GM12878 (cell line): ENCODE data around the gene TLX1. TPM values are rescaled to one million over a fixed set of nuclear protein-coding genes. Genes with fewer than 3 reads are reported as not detected.

Source experiments
- ATAC-seq: fragments of 200-7000 bp; cut with Tn5 transposase; 3 replicates; pipeline ENCODE4 v1.9.1; 2020; ENCODE audit warnings: mild to moderate bottlenecking, moderate library complexity
- BruUV-seq: library from RNA; stranded (reverse); fragments of 400-500 nt; replicated peaks from 2 replicates; lab custom pipeline; 2021; lab: Mats Ljungman, UMichigan
- CTCF ChIA-PET: fragments of 300-600 bp; sonication (Branson Sonifier 250); formaldehyde crosslinking; extraction: SDS; loops from one replicate; lab custom pipeline; 2021; ENCODE audit warnings: inconsistent platforms; lab: Yijun Ruan, JAX
- POLR2A ChIA-PET: fragments of 350-600 bp; formaldehyde crosslinking; extraction: SDS; loops from one replicate; lab custom pipeline; 2021; ENCODE audit warnings: inconsistent platforms; lab: Charles Lee
- RAD21 ChIA-PET: fragments of 300-600 bp; sonication (Branson Sonifier 250); formaldehyde crosslinking; loops from one replicate; lab custom pipeline; 2023; ENCODE audit warnings: antibody characterized with exemption; ENCODE audit not compliant: unreplicated experiment; lab: Charles Lee
- SMC1A ChIA-PET: fragments of 300-600 bp; sonication (Branson Sonifier 250); formaldehyde crosslinking; loops from one replicate; lab custom pipeline; 2023; ENCODE audit not compliant: unreplicated experiment, uncharacterized antibody; lab: Charles Lee
- DNase-seq: peaks from one replicate; pipeline ENCODE4 v3.0.0-alpha.2; 2011; ENCODE audit warnings: low read depth, low spot score
- FAIRE-seq: peaks from 3 replicates; lab custom pipeline; 2011; peaks lifted over from hg19 to GRCh38; lab: Jason Lieb, UNC
- H2AFZ ChIP-seq: 2 replicates; pipeline ENCODE4 v1.6.0; 2011; ENCODE audit warnings: low read depth, low read length, control low read depth; ENCODE audit not compliant: control insufficient read depth
- H3K27ac ChIP-seq: 2 replicates; pipeline ENCODE4 v1.5.1; 2011; ENCODE audit warnings: control low read depth; ENCODE audit not compliant: control insufficient read depth, insufficient read depth
- H3K27me3 ChIP-seq, 2 experiments: replicated peaks in 1 of 2; 2 replicates each; pipeline versions ENCODE4 v1.6.0 to v1.6.1; 2011; ENCODE audit warnings: low read length in 1 of 2; ENCODE audit not compliant: control insufficient read depth in 2 of 2, insufficient read depth in 2 of 2
- H3K36me3 ChIP-seq, 2 experiments: 2 replicates each; pipeline ENCODE4 v1.5.1; 2011; ENCODE audit warnings: low read length in 1 of 2; ENCODE audit not compliant: control insufficient read depth in 2 of 2, insufficient read depth in 2 of 2
- H3K4me1 ChIP-seq: 2 replicates; pipeline ENCODE4 v1.6.1; 2011; ENCODE audit warnings: mild to moderate bottlenecking, low read length, moderate library complexity, mixed read lengths; ENCODE audit not compliant: control insufficient read depth, insufficient read depth
- H3K4me2 ChIP-seq: 2 replicates; pipeline ENCODE4 v1.6.0; 2011; ENCODE audit warnings: control low read depth; ENCODE audit not compliant: control insufficient read depth, insufficient read depth
- H3K4me3 ChIP-seq: fragments of 200-600 bp; sonication (generic); 2 replicates; pipeline ENCODE4 v1.5.1; 2016
- H3K79me2 ChIP-seq: 2 replicates; pipeline ENCODE4 v1.6.0; 2011; ENCODE audit warnings: low read length; ENCODE audit not compliant: control insufficient read depth, insufficient read depth
- H3K9ac ChIP-seq: 2 replicates; pipeline ENCODE4 v1.8.0; 2011; ENCODE audit warnings: low read length, control low read depth, mixed read lengths; ENCODE audit not compliant: control insufficient read depth, insufficient read depth
- H3K9me3 ChIP-seq: replicated peaks from 3 replicates; pipeline ENCODE4 v1.5.1; 2011; ENCODE audit warnings: mild to moderate bottlenecking, low read length; ENCODE audit not compliant: control insufficient read depth, insufficient read depth
- H4K20me1 ChIP-seq: 2 replicates; pipeline ENCODE4 v1.6.0; 2011; ENCODE audit not compliant: control insufficient read depth, insufficient read depth
- CBFB ChIP-seq: IDR thresholded peaks from 2 replicates; pipeline ENCODE4 v1.6.1; 2016; ENCODE audit warnings: antibody characterized with exemption, low read depth
- CHD4 ChIP-seq: fragments of 200-600 bp; sonication (generic); IDR thresholded peaks from 2 replicates; pipeline ENCODE4 v1.6.1; 2016; ENCODE audit warnings: mild to moderate bottlenecking
- CREM ChIP-seq: IDR thresholded peaks from 2 replicates; pipeline ENCODE4 v1.6.1; 2014; ENCODE audit warnings: antibody characterized with exemption, low read depth
- FOS ChIP-seq: IDR thresholded peaks from 3 replicates; pipeline ENCODE4 v1.6.1; 2011; ENCODE audit warnings: borderline replicate concordance; ENCODE audit not compliant: insufficient read length; ENCODE audit errors: extremely low read depth
- IKZF1 ChIP-seq: fragments of 450-650 bp; conservative IDR thresholded peaks from 2 replicates; pipeline ENCODE4 v1.6.1; 2017; ENCODE audit warnings: antibody characterized with exemption, mild to moderate bottlenecking
- MEF2B ChIP-seq: fragments of 450-650 bp; IDR thresholded peaks from 2 replicates; pipeline ENCODE4 v1.6.1; 2018; ENCODE audit warnings: mild to moderate bottlenecking, moderate library complexity; ENCODE audit not compliant: partially characterized antibody, poor library complexity, severe bottlenecking
- NFYA ChIP-seq: IDR thresholded peaks from 2 replicates; pipeline ENCODE4 v1.6.1; 2011; ENCODE audit warnings: low read depth, mild to moderate bottlenecking, low read length, improper control_type of control experiment, borderline replicate concordance
- SKIL ChIP-seq: fragments of 450-650 bp; IDR thresholded peaks from 2 replicates; pipeline ENCODE4 v1.6.1; 2017; ENCODE audit warnings: mild to moderate bottlenecking, low read depth, inconsistent platforms; ENCODE audit not compliant: poor library complexity, severe bottlenecking
- STAT3 ChIP-seq: IDR thresholded peaks from 2 replicates; pipeline ENCODE4 v1.6.1; 2011; ENCODE audit warnings: low read depth, low read length, improper control_type of control experiment
- SUZ12 ChIP-seq: fragments of 200-600 bp; sonication (generic); IDR thresholded peaks from one replicate; pipeline ENCODE4 v1.6.1; 2018; ENCODE audit warnings: antibody characterized with exemption, mild to moderate bottlenecking; ENCODE audit not compliant: unreplicated experiment
- TAF1 ChIP-seq: IDR thresholded peaks from 2 replicates; pipeline ENCODE4 v1.6.1; 2011; ENCODE audit warnings: mild to moderate bottlenecking, low read depth, low read length, borderline replicate concordance
- TBL1XR1 ChIP-seq: IDR thresholded peaks from 2 replicates; pipeline ENCODE4 v1.6.1; 2012; ENCODE audit warnings: low read depth, low read length, improper control_type of control experiment
- TCF7 ChIP-seq: IDR thresholded peaks from 2 replicates; pipeline ENCODE4 v1.6.1; 2014; ENCODE audit warnings: antibody characterized with exemption, borderline replicate concordance
- USF2 ChIP-seq: IDR thresholded peaks from 2 replicates; pipeline ENCODE4 v1.6.1; 2011; ENCODE audit warnings: low read depth, low read length, improper control_type of control experiment, borderline replicate concordance
- ZBTB11 ChIP-seq: fragments of 450-650 bp; formaldehyde crosslinking; IDR thresholded peaks from 2 replicates; pipeline ENCODE4 v1.5.0; 2022; ENCODE audit warnings: mild to moderate bottlenecking, missing genetic modification characterization
- WGBS: methylation state at CpG from one replicate; pipeline ENCODE4 v1.1.6; 2016; ENCODE audit warnings: low lambda C conversion rate; ENCODE audit not compliant: insufficient replicate concordance, insufficient coverage; ENCODE audit errors: missing lambda C conversion rate; 5-methylcytosine and 5-hydroxymethylcytosine counted together
- in situ Hi-C: fragments of 300-500 bp; cut with MboI; formaldehyde crosslinking; loops from 9 replicates; pipeline ENCODE4 v1.14.3; 2018; ENCODE audit warnings: mixed read lengths
- intact Hi-C: fragments of 100-400 bp; cut with micrococcal nuclease; formaldehyde crosslinking; loops from one replicate; pipeline ENCODE4 v1.14.2; 2022; ENCODE audit not compliant: unreplicated experiment
- polyA plus RNA-seq, 11 experiments: library from polyadenylated mRNA; depleted of rRNA in 4 of 11; unstranded in 6 of 11; stranded (reverse) in 5 of 11; fragments of >200 nt; fragmentation: Nextera tagmentation in 4 of 11; fragmentation: Illumina TruSeq in 1 of 11; extraction: Ambion mirVana in 4 of 11; extraction: Trizol in 1 of 11; gene quantifications; 1 replicate in 1 of 11; 2 replicates in 10 of 11; pipeline versions ENCODE4 v1.2.1 to v1.2.3, GENCODE V29; 2011 to 2016; ENCODE audit warnings: inconsistent platforms in 2 of 11, missing spikeins in 2 of 11, low read depth in 1 of 11
- total RNA-seq, 4 experiments: library from RNA; depleted of rRNA in 3 of 4; stranded (reverse); fragments of >200 nt in 3 of 4; fragmentation: Illumina TruSeq in 1 of 4; extraction: Trizol in 1 of 4; gene quantifications; 2 replicates each; pipeline versions ENCODE4 v1.2.1 to v1.2.3, GENCODE V29; 2013 to 2021

TLX1 gene
- total and polyA plus RNA-seq, 10 of the 15 experiments (the other 5 are each of a cell fraction or from before 2014, with no cell fraction given) = not detected

GRCh38 chr10:101161494-101162299 lies 30.6 kb downstream of the TLX1 start (continued):
- no peak for TF ChIP-seq USF2

DNA sequence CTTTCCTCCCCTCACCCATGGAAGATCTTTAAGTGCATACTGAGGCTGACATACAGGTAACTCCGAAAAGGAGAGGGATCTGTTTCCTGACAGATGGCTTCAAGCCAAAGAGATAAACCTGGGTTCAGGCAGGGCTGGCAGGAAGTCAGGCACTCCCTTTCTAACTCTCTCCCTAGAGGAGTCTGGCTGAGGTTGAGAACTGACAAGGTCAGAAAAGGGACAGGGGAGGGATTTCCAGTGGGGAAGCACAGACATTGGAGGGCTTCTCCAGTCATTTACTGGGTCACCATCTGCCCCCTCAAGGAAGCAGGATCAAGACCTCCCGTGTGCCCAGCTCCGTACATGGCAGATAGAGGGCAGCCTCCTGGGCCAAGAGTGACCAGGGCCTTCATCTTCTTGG lies 31.6 kb downstream of the TLX1 start:
- no peaks in the 10 kb centered on the region for H3K36me3 ChIP-seq
- ChIA-PET CTCF (interaction anchor here (2.1 kb wide), 1 partner anchor 21 kb away, joined by 7 read pairs; no protein-coding TSS in a partner anchor), POLR2A (no interaction called here), SMC1A (no interaction called here), RAD21 (no interaction called here)
- no peak for ATAC-seq
- H3K4me2 ChIP-seq = no peak overlapping the region
- H3K27ac ChIP-seq = no peak overlapping the region
- WGBS = 0% methylated on average over 3 of the region's 3 CpGs
- intact Hi-C loops (loop anchor here (5.0 kb wide), 3 partner anchors 50 to 405 kb away; no protein-coding TSS in a partner anchor), in situ Hi-C loops (no loop called here)
- H4K20me1 ChIP-seq = no peaks in the 10 kb centered on the region; the same call in 1 of the 2 replicates
- no peak overlapping the region for H2AFZ ChIP-seq
- H3K79me2 ChIP-seq = no peaks in the 10 kb centered on the region
- no peak for FAIRE-seq
- BruUV-seq = no TSS peak
- H3K9me3 ChIP-seq = no peaks in the 10 kb centered on the region
- H3K27me3 ChIP-seq = peaks cover 1 to 2% of the 10 kb centered on the region in 2 experiments; a peak in 3 of 4 replicates
- no peak for TF ChIP-seq IKZF1
- no peak for TF ChIP-seq ZBTB11 (CRISPR knock-in tag)
- no peak for TF ChIP-seq NFYA
- TF ChIP-seq CHD4 = no peak
- TF ChIP-seq TBL1XR1 = no peak
- TF ChIP-seq TCF7 = no peak
- TF ChIP-seq CREM = no peak
- TF ChIP-seq SKIL = no peak
- TF ChIP-seq MEF2B = no peak
- no peak for TF ChIP-seq CBFB
- no peak for TF ChIP-seq TAF1
- no peak for TF ChIP-seq STAT3
- TF ChIP-seq FOS = no peak
- TF ChIP-seq SUZ12 = no peak
- H3K9ac ChIP-seq = no peak overlapping the region
- DNase-seq = no peak
- H3K4me3 ChIP-seq = no peak overlapping the region
- peaks cover 6% of the 10 kb centered on the region for H3K4me1 ChIP-seq
